HepG2 (cell line): Measurements from ENCODE around the gene NUP35. TPM values are rescaled to one million over a fixed set of nuclear protein-coding genes. Genes with fewer than 3 reads are reported as not detected.

Experiments used
- ARID3A ChIP-seq: IDR thresholded peaks from 2 replicates; pipeline ENCODE4 v1.6.1; 2012; ENCODE audit warnings: low read depth, low read length, improper control_type of control experiment
- FOXP4 ChIP-seq: sonication (generic); formaldehyde crosslinking; IDR thresholded peaks from 2 replicates; pipeline ENCODE4 v1.4.0; 2020; ENCODE audit warnings: missing genetic modification reagents
- HCFC1 ChIP-seq: fragments of 150-350 bp; IDR thresholded peaks from 2 replicates; pipeline ENCODE4 v1.6.1; 2014; ENCODE audit warnings: low read depth, low read length
- HNF1B ChIP-seq: sonication (generic); formaldehyde crosslinking; IDR thresholded peaks from 2 replicates; pipeline ENCODE4 v1.5.1; 2020; ENCODE audit warnings: mild to moderate bottlenecking, moderate library complexity, missing genetic modification reagents
- HOXA5 ChIP-seq: sonication (generic); formaldehyde crosslinking; IDR thresholded peaks from 2 replicates; pipeline ENCODE4 v1.4.0; 2020; ENCODE audit warnings: missing genetic modification reagents
- JUNB ChIP-seq: sonication (generic); formaldehyde crosslinking; IDR thresholded peaks from 2 replicates; pipeline ENCODE4 v1.8.0; 2022; ENCODE audit warnings: missing genetic modification reagents, mild to moderate bottlenecking, borderline replicate concordance
- KDM5B ChIP-seq: sonication (generic); formaldehyde crosslinking; IDR thresholded peaks from 2 replicates; pipeline ENCODE4 v1.4.0; 2020; ENCODE audit warnings: missing genetic modification reagents, mild to moderate bottlenecking, borderline replicate concordance
- NFYB ChIP-seq: sonication (generic); formaldehyde crosslinking; IDR thresholded peaks from 2 replicates; pipeline ENCODE4 v1.4.0; 2020; ENCODE audit warnings: missing genetic modification reagents
- SNAPC5 ChIP-seq: sonication (generic); formaldehyde crosslinking; IDR thresholded peaks from 2 replicates; pipeline ENCODE4 v1.8.1; 2023; ENCODE audit warnings: mild to moderate bottlenecking, missing genetic modification reagents, borderline replicate concordance
- YEATS4 ChIP-seq: sonication (generic); formaldehyde crosslinking; IDR thresholded peaks from 2 replicates; pipeline ENCODE4 v1.4.0; 2020; ENCODE audit warnings: missing genetic modification reagents, borderline replicate concordance
- ZBTB25 ChIP-seq: IDR thresholded peaks from 2 replicates; pipeline ENCODE4 v1.6.1; 2018; ENCODE audit warnings: missing genetic modification reagents
- ZFX ChIP-seq: sonication (generic); formaldehyde crosslinking; IDR thresholded peaks from 2 replicates; pipeline ENCODE4 v1.4.0; 2020; ENCODE audit warnings: mild to moderate bottlenecking, low read depth, missing genetic modification reagents, moderate library complexity
- ZNF331 ChIP-seq: sonication (generic); formaldehyde crosslinking; IDR thresholded peaks from 2 replicates; pipeline ENCODE4 v1.4.0; 2020; ENCODE audit warnings: missing genetic modification reagents
- ZNF503 ChIP-seq: sonication (generic); formaldehyde crosslinking; IDR thresholded peaks from 2 replicates; pipeline ENCODE4 v1.4.0; 2020; ENCODE audit warnings: missing genetic modification reagents
- ZNF703 ChIP-seq: sonication (generic); formaldehyde crosslinking; IDR thresholded peaks from 2 replicates; pipeline ENCODE4 v1.5.1; 2020; ENCODE audit warnings: missing genetic modification reagents, mild to moderate bottlenecking, moderate library complexity, borderline replicate concordance
- ZNF816 ChIP-seq: sonication (generic); formaldehyde crosslinking; IDR thresholded peaks from 2 replicates; pipeline ENCODE4 v1.8.0; 2022; ENCODE audit warnings: missing genetic modification reagents, mild to moderate bottlenecking, borderline replicate concordance
- ZNF841 ChIP-seq: sonication (generic); formaldehyde crosslinking; IDR thresholded peaks from 2 replicates; pipeline ENCODE4 v1.8.1; 2023; ENCODE audit warnings: missing genetic modification reagents, borderline replicate concordance
- ZSCAN21 ChIP-seq: sonication (generic); formaldehyde crosslinking; IDR thresholded peaks from 2 replicates; pipeline ENCODE4 v1.8.0; 2022; ENCODE audit warnings: mild to moderate bottlenecking, missing genetic modification reagents, moderate library complexity, borderline replicate concordance
- polyA plus RNA-seq, 8 experiments: library from polyadenylated mRNA; depleted of rRNA in 3 of 8; stranded (reverse) in 7 of 8; unstranded in 1 of 8; fragments of >200 nt; fragmentation: Illumina TruSeq in 4 of 8; extraction: Trizol in 4 of 8; gene quantifications; 2 replicates each; pipeline versions ENCODE4 v1.2.1 to v1.2.3, GENCODE V29; 2011 to 2016; ENCODE audit warnings: low read depth in 4 of 8, missing spikeins in 1 of 8, mixed read lengths in 1 of 8; ENCODE audit not compliant: insufficient read depth in 1 of 8
- total RNA-seq, 5 experiments: library from RNA; depleted of rRNA; stranded (reverse); fragments of >200 nt; fragmentation: Illumina TruSeq; extraction: Trizol; gene quantifications; 2 replicates each; pipeline ENCODE4 v1.2.3, GENCODE V29; 2016; ENCODE audit warnings: low read depth in 1 of 5

The NUP35 gene
- total and polyA plus RNA-seq, 2 of the 13 experiments (the other 11 are each of a cell fraction or from before 2014, with no cell fraction given): 16.9 to 53.6 TPM

GRCh38 chr2:183078464-183079138 is 45.6 kb upstream of the NUP35 start, which contains the start of gene DUSP19 (continued):
- TF ChIP-seq HNF1B (CRISPR knock-in tag) (peak; percentile 57; the same call in 1 of the 2 replicates), YEATS4 (CRISPR knock-in tag) (peak; percentile 77; the same call in 1 of the 2 replicates), HOXA5 (0 out of 2 replicates have a peak, but pooled peaks have one; percentile 42), ZBTB25 (CRISPR knock-in tag) (peak; percentile 53; the same call in 1 of the 2 replicates), ARID3A (no peak), JUNB (CRISPR knock-in tag) (no peak; the same call in 1 of the 2 replicates), KDM5B (CRISPR knock-in tag) (peak; percentile 73; the same call in 1 of the 2 replicates), ZFX (CRISPR knock-in tag) (peak; percentile 58), ZNF503 (CRISPR knock-in tag) (no peak), HCFC1 (no peak), FOXP4 (CRISPR knock-in tag) (peak; percentile 43; the same call in 1 of the 2 replicates), ZNF331 (CRISPR knock-in tag) (peak; percentile 78), ZNF703 (CRISPR knock-in tag) (no peak), NFYB (CRISPR knock-in tag) (peak; percentile 93), ZNF841 (CRISPR knock-in tag) (no peak), ZSCAN21 (0 out of 2 replicates have a peak, but pooled peaks have one; percentile 26), SNAPC5 (CRISPR knock-in tag) (peak; percentile 54; the same call in 1 of the 2 replicates), ZNF816 (no peak; the same call in 1 of the 2 replicates)
